ENCODE results near the gene RUNX2. TPM values are rescaled to one million over a fixed set of nuclear protein-coding genes. Genes with fewer than 3 reads are reported as not detected.

Gene RUNX2
- total and polyA plus RNA-seq, 4 donors: 0.83 to 2.8 (median 2.0) TPM

- Histone ChIP-seq H3K36me3 (ENCODE audit: control insufficient read depth, insufficient read depth, low read length) (no peaks in the 10 kb centered on the region), H3K4me3 (ENCODE audit: low read depth, low read length) (no peak overlapping the region), H3K27me3 (ENCODE audit: control insufficient read depth, insufficient read depth, low read length) (no peaks in the 10 kb centered on the region), H3K27ac (ENCODE audit: low read depth, low read length) (no peak overlapping the region), H3K4me1 (ENCODE audit: control insufficient read depth, insufficient read depth, low read length) (no peaks in the 10 kb centered on the region), H3K9me3 (ENCODE audit: control insufficient read depth, insufficient read depth, low read length) (no peaks in the 10 kb centered on the region)
- DNase-seq (ENCODE audit: low read depth in 4 of 6, low spot score in 6 of 6): no peak
- no CpG with 5 or more reads among the region's 3 CpGs for WGBS (ENCODE audit: insufficient coverage)
Observed at GRCh38 chr6:45301348-45302142, 26.6 kb upstream of the RUNX2 start.

DNA sequence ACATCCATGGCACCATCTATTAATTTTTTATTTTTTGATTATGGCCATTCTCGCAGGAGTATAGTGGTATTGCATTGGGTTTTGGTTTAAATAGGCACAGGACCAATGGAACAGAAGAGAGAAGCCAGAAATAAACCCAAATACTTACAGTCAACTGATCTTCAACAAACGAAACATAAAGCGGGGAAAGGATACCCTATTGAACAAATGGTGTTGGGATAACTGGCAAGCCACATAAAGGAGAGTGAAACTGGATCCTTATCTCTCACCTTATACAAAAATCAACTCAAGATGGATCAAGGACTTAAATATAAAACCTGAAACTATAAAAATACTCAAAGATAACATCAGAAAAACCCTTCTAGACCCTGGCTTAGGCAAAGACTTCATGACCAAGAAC is 25.3 kb upstream of the RUNX2 start:
- Histone ChIP-seq H3K9me3 (ENCODE audit: control insufficient read depth, insufficient read depth, low read length) (no peaks in the 10 kb centered on the region), H3K27ac (ENCODE audit: low read depth, low read length) (no peak overlapping the region), H3K36me3 (ENCODE audit: control insufficient read depth, insufficient read depth, low read length) (no peaks in the 10 kb centered on the region), H3K27me3 (ENCODE audit: control insufficient read depth, insufficient read depth, low read length) (no peaks in the 10 kb centered on the region), H3K4me1 (ENCODE audit: control insufficient read depth, insufficient read depth, low read length) (no peaks in the 10 kb centered on the region), H3K4me3 (ENCODE audit: low read depth, low read length) (no peak overlapping the region)
- DNase-seq (ENCODE audit: low read depth in 4 of 6, low spot score in 6 of 6): no peak
- no CpG with 5 or more reads among the region's 3 CpGs for WGBS (ENCODE audit: insufficient coverage)

GRCh38 chr6:45305546-45305945 is 22.6 kb upstream of the RUNX2 start:
- no peak overlapping the region for H3K27ac ChIP-seq (ENCODE audit: low read depth, low read length)
- DNase-seq (ENCODE audit: low read depth in 4 of 6, low spot score in 6 of 6): no peak
- H3K4me3 ChIP-seq (ENCODE audit: low read depth, low read length): no peak overlapping the region
- H3K36me3 ChIP-seq (ENCODE audit: control insufficient read depth, insufficient read depth, low read length): no peaks in the 10 kb centered on the region
- H3K27me3 ChIP-seq (ENCODE audit: control insufficient read depth, insufficient read depth, low read length): no peaks in the 10 kb centered on the region
- H3K9me3 ChIP-seq (ENCODE audit: control insufficient read depth, insufficient read depth, low read length): no peaks in the 10 kb centered on the region
- WGBS (ENCODE audit: insufficient coverage): 94% methylated on average over 1 of the region's 1 CpG
- no peaks in the 10 kb centered on the region for H3K4me1 ChIP-seq (ENCODE audit: control insufficient read depth, insufficient read depth, low read length)

GRCh38 chr6:45310118-45310788 is 17.9 kb upstream of the RUNX2 start:
- 86% methylated on average over 7 of the region's 7 CpGs for WGBS (ENCODE audit: insufficient coverage)
- Histone ChIP-seq H3K4me3 (ENCODE audit: low read depth, low read length) (no peak overlapping the region), H3K4me1 (ENCODE audit: control insufficient read depth, insufficient read depth, low read length) (no peaks in the 10 kb centered on the region), H3K9me3 (ENCODE audit: control insufficient read depth, insufficient read depth, low read length) (no peaks in the 10 kb centered on the region), H3K27ac (ENCODE audit: low read depth, low read length) (no peak overlapping the region), H3K36me3 (ENCODE audit: control insufficient read depth, insufficient read depth, low read length) (no peaks in the 10 kb centered on the region), H3K27me3 (ENCODE audit: control insufficient read depth, insufficient read depth, low read length) (no peaks in the 10 kb centered on the region)
- no peak for DNase-seq (ENCODE audit: low read depth in 4 of 6, low spot score in 6 of 6)

DNA sequence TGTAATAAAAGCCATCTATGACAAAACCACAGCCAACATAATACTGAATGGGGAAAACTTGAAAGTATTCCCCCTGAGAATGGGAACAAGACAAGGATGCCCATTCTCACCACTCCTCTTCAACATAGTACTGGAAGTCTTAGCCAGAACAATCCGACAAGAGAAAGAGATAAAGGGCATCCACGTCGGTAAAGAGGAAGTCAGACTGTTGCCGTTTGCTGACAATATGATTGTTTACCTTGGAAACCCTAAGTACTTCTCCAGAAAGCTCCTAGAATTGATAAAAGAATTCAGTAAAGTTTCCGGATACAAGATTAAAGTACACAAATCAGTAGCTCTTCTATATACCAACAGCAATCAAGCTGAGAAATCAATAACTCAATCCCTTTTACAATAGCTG is 14.0 kb upstream of the RUNX2 start:
- H3K36me3 ChIP-seq (ENCODE audit: control insufficient read depth, insufficient read depth, low read length): no peaks in the 10 kb centered on the region
- no peak overlapping the region for H3K4me3 ChIP-seq (ENCODE audit: low read depth, low read length)
- DNase-seq (ENCODE audit: low read depth in 4 of 6, low spot score in 6 of 6): no peak
- H3K9me3 ChIP-seq (ENCODE audit: control insufficient read depth, insufficient read depth, low read length): no peaks in the 10 kb centered on the region
- no peak overlapping the region for H3K27ac ChIP-seq (ENCODE audit: low read depth, low read length)
- WGBS (ENCODE audit: insufficient coverage): 50% methylated on average over 3 of the region's 5 CpGs
- H3K27me3 ChIP-seq (ENCODE audit: control insufficient read depth, insufficient read depth, low read length): no peaks in the 10 kb centered on the region
- no peaks in the 10 kb centered on the region for H3K4me1 ChIP-seq (ENCODE audit: control insufficient read depth, insufficient read depth, low read length)

GRCh38 chr6:45320349-45320748 is 7.8 kb upstream of the RUNX2 start:
- DNase-seq (ENCODE audit: low read depth in 4 of 6, low spot score in 6 of 6): no peak
- Histone ChIP-seq H3K4me1 (ENCODE audit: control insufficient read depth, insufficient read depth, low read length) (no peaks in the 10 kb centered on the region), H3K9me3 (ENCODE audit: control insufficient read depth, insufficient read depth, low read length) (no peaks in the 10 kb centered on the region), H3K27ac (ENCODE audit: low read depth, low read length) (no peak overlapping the region), H3K4me3 (ENCODE audit: low read depth, low read length) (no peak overlapping the region), H3K27me3 (ENCODE audit: control insufficient read depth, insufficient read depth, low read length) (no peaks in the 10 kb centered on the region), H3K36me3 (ENCODE audit: control insufficient read depth, insufficient read depth, low read length) (no peaks in the 10 kb centered on the region)
- no CpG with 5 or more reads among the region's 4 CpGs for WGBS (ENCODE audit: insufficient coverage)

GRCh38 chr6:45323656-45324224 is 4.4 kb upstream of the RUNX2 start:
- DNase-seq (ENCODE audit: low read depth in 4 of 6, low spot score in 6 of 6): no peak
- no peak overlapping the region for H3K4me3 ChIP-seq (ENCODE audit: low read depth, low read length)
- H3K9me3 ChIP-seq (ENCODE audit: control insufficient read depth, insufficient read depth, low read length): no peaks in the 10 kb centered on the region
- no peaks in the 10 kb centered on the region for H3K36me3 ChIP-seq (ENCODE audit: control insufficient read depth, insufficient read depth, low read length)
- no peak overlapping the region for H3K27ac ChIP-seq (ENCODE audit: low read depth, low read length)
- WGBS (ENCODE audit: insufficient coverage): no CpG with 5 or more reads among the region's 3 CpGs
- H3K4me1 ChIP-seq (ENCODE audit: control insufficient read depth, insufficient read depth, low read length): no peaks in the 10 kb centered on the region
- no peaks in the 10 kb centered on the region for H3K27me3 ChIP-seq (ENCODE audit: control insufficient read depth, insufficient read depth, low read length)

DNA sequence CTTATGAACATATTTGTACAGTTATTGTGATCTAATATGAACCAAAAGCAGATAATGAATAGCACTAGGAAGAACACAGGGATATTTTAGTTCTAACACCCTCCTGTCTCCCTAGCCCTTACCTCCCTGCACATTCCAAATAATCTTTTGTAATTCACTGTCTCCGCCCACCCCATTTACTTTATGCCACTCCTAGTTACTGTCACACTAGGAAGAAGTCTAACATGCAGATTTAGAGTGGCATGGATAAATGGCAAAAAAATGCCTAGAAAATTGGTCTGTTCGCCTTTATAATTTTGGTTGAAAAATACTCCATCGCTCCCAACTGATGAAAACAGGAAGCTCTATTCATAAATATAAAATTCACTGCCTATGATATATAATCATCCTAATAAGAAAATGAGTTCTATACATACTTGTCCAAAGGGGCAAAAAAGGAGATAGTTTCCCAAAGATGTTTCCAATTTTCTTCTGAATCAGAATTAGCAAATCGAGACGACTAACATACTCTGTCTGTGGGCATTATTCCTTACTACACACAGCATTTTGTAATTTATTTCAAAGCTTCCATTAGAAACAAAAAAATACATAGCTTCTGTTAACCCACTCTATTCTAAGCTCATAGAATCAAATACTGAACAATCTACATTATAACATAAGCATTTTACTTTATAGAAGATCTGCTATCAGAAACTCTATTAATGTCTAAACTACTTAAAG is 1.3 kb upstream of the RUNX2 start:
- WGBS (ENCODE audit: insufficient coverage): 75% methylated on average over 2 of the region's 5 CpGs
- H3K9me3 ChIP-seq (ENCODE audit: control insufficient read depth, insufficient read depth, low read length): no peaks in the 10 kb centered on the region
- no peaks in the 10 kb centered on the region for H3K4me1 ChIP-seq (ENCODE audit: control insufficient read depth, insufficient read depth, low read length)
- DNase-seq (ENCODE audit: low read depth in 4 of 6, low spot score in 6 of 6): no peak
- no peaks in the 10 kb centered on the region for H3K27me3 ChIP-seq (ENCODE audit: control insufficient read depth, insufficient read depth, low read length)
- H3K27ac ChIP-seq (ENCODE audit: low read depth, low read length): no peak overlapping the region
- H3K36me3 ChIP-seq (ENCODE audit: control insufficient read depth, insufficient read depth, low read length): no peaks in the 10 kb centered on the region
- H3K4me3 ChIP-seq (ENCODE audit: low read depth, low read length): no peak overlapping the region

DNA sequence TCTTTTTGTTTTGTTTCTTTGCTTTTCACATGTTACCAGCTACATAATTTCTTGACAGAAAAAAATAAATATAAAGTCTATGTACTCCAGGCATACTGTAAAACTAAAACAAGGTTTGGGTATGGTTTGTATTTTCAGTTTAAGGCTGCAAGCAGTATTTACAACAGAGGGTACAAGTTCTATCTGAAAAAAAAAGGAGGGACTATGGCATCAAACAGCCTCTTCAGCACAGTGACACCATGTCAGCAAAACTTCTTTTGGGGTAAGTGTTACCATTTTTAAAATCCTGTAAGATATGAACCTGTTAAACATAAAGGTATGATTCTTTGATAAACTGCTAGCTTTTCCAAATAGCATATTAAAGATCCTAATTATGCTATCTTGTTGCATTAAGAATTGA is 393 bp downstream of the RUNX2 start:
- H3K36me3 ChIP-seq (ENCODE audit: control insufficient read depth, insufficient read depth, low read length): no peaks in the 10 kb centered on the region
- no peak for DNase-seq (ENCODE audit: low read depth in 4 of 6, low spot score in 6 of 6)
- no peaks in the 10 kb centered on the region for H3K9me3 ChIP-seq (ENCODE audit: control insufficient read depth, insufficient read depth, low read length)
- no peaks in the 10 kb centered on the region for H3K4me1 ChIP-seq (ENCODE audit: control insufficient read depth, insufficient read depth, low read length)
- H3K27me3 ChIP-seq (ENCODE audit: control insufficient read depth, insufficient read depth, low read length): no peaks in the 10 kb centered on the region
- no peak overlapping the region for H3K4me3 ChIP-seq (ENCODE audit: low read depth, low read length)
- no peak overlapping the region for H3K27ac ChIP-seq (ENCODE audit: low read depth, low read length)
